Activated CD8-positive, alpha-beta memory T cell treated with anti-CD3 and anti-CD28 coated beads for 48 hours (primary cell): ENCODE measurements around the gene GLG1.
"Not testable (repeated sequence)": the region's sequence is repeated elsewhere in the genome, so short reads cannot be mapped to it uniquely, and the experiment has no call there.

Source experiments
- DNase-seq, 3 experiments: peaks; one replicate each; pipeline ENCODE4 v3.0.0-alpha.2; 2020; ENCODE audit warnings: low read depth in 2 of 3, low spot score in 2 of 3

The GLG1 gene

GRCh38 chr16:74606521-74607309 is at the start of gene GLG1:
TSS of gene GLG1 (minus strand) at chr16:74607114. CDS start at chr16:74607094, 20 bp downstream.
- peak; percentile 67 to 83 (median 69) for DNase-seq

- DNase-seq, result no peak
Observed at GRCh38 chr16:74654536-74655050, 47.7 kb upstream of the GLG1 start.

GRCh38 chr16:74652883-74653282 is 46.0 kb upstream of the GLG1 start:
- DNase-seq, result not testable (repeated sequence)

- DNase-seq, result no peak
Observed at GRCh38 chr16:74652249-74652648, 45.3 kb upstream of the GLG1 start.

- DNase-seq, result no peak
Observed at GRCh38 chr16:74651841-74652240, 44.9 kb upstream of the GLG1 start.

GRCh38 chr16:74650966-74651567 is 44.2 kb upstream of the GLG1 start:
- no peak for DNase-seq

GRCh38 chr16:74649839-74650504 is 43.1 kb upstream of the GLG1 start:
- DNase-seq, result no peak

- no peak for DNase-seq
Observed at GRCh38 chr16:74641969-74642368, 35.1 kb upstream of the GLG1 start.

GRCh38 chr16:74637742-74638453 is 31.0 kb upstream of the GLG1 start:
- no peak for DNase-seq

- DNase-seq, result no peak
Observed at GRCh38 chr16:74635303-74635702, 28.4 kb upstream of the GLG1 start.

- no peak for DNase-seq
Observed at GRCh38 chr16:74633686-74634085, 26.8 kb upstream of the GLG1 start.

GRCh38 chr16:74627506-74628220 is 20.7 kb upstream of the GLG1 start:
- DNase-seq, result no peak

GRCh38 chr16:74626741-74627416 is 20.0 kb upstream of the GLG1 start:
- DNase-seq, result no peak

GRCh38 chr16:74625500-74626350 is 18.8 kb upstream of the GLG1 start:
- no peak for DNase-seq

- DNase-seq, result no peak
Observed at GRCh38 chr16:74623839-74624235, 16.9 kb upstream of the GLG1 start.

- DNase-seq, result no peak
Observed at GRCh38 chr16:74623214-74623838, 16.4 kb upstream of the GLG1 start.

GRCh38 chr16:74622005-74622404 is 15.1 kb upstream of the GLG1 start:
- DNase-seq, result no peak

- no peak for DNase-seq
Observed at GRCh38 chr16:74617206-74617788, 10.4 kb upstream of the GLG1 start.
